ENCODE measurements around the gene PSD2.

Gene PSD2

GRCh38 chr5:139763930-139764791 is 31.4 kb upstream of the PSD2 start:
- DNase-seq, result peak; percentile 21

DNA sequence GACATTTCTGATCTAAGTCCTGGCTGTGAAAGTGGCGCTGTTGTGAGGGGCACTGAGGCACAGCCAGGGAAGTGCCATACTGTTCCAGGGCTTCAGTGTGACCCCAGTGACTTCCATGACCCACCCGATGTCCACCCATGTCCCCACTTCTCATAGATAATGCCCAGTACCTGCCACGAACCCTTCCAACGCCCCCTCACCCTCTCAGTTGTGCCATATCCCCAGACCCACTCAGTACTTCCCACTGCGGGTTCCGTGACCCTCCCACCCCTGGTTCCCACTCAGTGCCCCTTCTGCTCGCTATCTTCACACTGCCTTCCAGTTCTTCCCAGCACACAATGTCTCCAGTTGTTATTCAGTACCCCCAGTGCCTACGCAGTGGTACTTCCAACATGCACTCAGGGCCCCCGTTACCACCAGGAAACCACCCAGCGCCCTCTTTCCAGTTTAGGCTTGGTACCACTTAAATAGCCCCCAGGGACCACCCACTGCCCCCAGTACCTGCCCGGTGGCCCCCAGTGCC is 30.7 kb upstream of the PSD2 start:
- no peak for DNase-seq

GRCh38 chr5:139765409-139766217 is 30.0 kb upstream of the PSD2 start:
- peak; percentile 68 for DNase-seq

GRCh38 chr5:139767960-139768359 is 27.6 kb upstream of the PSD2 start:
- no peak for DNase-seq

DNA sequence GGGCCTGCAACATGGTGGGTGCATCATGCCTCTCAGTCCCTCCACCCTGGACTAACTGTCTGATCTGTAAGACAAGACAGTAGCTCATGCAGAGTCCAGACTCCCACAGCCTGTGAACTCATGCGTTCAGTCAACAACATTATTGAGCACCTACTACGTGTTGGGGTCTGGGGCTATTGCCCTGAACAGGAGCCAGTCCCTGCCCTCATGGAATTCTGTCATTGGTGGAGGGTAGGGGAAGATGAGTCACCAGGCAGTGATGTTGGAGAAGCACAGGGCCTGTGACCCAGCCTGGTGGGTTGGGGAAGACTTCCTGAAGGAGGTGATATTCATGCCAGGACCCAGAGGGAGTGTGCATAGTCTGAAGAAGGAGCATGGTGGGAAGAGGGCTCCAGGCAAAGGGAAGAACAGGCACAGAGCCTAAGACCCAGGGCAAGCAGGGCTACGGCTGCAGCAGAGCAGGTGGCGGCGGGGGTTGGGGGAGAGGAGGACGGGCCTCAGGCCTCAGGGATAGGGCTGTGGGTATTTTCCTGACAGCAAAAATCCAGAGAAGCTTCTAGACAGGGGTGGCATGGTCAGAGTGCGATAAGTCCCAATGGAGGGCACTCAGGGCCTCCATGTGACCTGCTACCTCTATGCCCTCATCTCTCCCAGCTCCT is 26.7 kb upstream of the PSD2 start:
- no peak for DNase-seq

GRCh38 chr5:139769477-139769876 is 26.1 kb upstream of the PSD2 start:
- DNase-seq, result no peak

GRCh38 chr5:139770722-139771121 is 24.9 kb upstream of the PSD2 start:
- no peak for DNase-seq

DNA sequence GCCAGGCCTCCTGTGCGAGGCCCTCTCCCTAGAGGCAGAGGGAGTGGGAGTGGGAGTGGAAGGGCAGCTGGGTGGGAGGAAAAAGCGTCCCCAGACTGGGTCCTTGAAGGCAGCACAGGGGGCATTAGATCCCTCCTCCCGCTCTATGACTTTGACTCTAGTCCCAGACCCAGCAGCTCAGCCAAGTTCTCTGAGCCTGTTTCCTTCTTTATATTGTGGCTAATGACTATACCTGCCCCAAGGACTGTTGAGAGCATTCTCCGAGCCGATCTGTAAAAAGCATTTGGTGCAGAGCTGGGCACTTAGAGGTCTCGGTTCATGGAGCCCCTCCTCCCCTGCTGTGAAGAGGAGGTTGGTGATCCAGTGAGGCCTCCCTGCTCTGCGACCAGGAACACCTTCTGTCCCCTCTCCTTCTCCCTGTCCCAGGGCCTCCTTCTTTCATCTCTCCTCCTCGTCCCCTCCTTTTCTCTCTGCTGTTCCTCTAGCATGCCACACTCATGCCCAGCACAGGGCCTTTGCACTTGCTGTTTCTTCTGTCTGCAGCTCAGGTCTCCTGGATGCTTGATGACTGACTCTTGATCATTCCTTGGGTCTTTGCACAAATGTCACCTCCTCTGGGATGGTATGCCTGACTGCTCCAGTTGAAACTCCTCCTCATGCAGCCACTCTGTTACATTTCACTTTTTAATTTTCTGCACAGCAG is 23.4 kb upstream of the PSD2 start:
- no peak for DNase-seq

GRCh38 chr5:139772927-139773690 is 22.5 kb upstream of the PSD2 start:
- no peak for DNase-seq

DNA sequence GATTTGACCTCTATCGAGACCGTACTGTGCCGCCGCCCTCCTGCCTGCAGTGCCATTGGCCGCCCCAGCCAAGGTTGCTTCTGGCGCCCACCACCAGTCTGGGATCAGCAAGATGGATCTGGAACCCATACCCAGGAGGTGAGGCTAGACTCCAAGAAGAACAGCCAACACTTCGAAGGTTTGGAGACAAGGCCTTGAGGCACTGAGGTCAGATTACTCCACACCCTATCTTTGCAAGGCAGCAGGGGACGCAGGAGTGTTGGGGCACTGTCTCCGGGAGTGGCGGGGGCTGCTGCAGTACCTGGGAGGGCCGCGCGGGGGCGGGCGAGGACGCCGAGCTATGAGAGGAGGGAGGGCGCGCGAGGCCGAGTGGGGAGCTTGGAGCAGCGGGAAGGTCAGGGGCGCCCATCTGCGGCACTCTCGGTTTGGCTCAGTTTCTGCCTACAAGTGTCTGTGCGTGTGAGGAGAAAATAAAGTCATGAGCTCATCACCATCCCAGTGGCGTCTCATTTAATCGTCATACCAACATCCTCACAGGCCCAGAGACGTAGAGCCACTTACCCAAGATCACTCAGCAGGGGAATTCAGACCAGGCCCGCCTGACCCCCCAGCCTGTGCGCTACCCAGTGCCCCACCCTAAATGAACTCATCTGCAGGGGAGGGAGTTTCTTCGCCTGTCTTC is 20.5 kb upstream of the PSD2 start:
- peak; percentile 52 for DNase-seq

- no peak for DNase-seq
Observed at GRCh38 chr5:139775872-139776271, 19.7 kb upstream of the PSD2 start.

DNA sequence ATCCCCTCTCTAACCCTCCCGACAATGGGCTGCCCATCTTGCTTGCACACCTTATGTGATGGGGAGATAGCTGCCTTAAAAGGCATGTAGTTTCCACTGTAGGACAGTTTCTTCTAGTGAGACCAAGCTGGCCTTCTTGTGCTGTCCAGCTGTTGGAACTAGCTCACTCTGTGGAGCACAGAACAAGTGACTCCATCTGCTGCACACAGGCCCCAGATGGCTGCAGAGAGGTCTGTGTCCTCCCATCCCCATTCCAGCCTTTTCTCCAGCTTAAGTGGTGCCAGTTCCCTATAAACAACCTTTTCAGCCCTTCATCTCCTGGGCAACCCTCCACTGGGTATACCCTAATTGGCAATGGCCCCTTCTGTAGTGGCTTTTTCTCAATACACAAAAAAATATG is 18.7 kb upstream of the PSD2 start:
- no peak for DNase-seq

- DNase-seq, result no peak
Observed at GRCh38 chr5:139783436-139783965, 12.1 kb upstream of the PSD2 start.

- no peak for DNase-seq
Observed at GRCh38 chr5:139784488-139784887, 11.1 kb upstream of the PSD2 start.

DNA sequence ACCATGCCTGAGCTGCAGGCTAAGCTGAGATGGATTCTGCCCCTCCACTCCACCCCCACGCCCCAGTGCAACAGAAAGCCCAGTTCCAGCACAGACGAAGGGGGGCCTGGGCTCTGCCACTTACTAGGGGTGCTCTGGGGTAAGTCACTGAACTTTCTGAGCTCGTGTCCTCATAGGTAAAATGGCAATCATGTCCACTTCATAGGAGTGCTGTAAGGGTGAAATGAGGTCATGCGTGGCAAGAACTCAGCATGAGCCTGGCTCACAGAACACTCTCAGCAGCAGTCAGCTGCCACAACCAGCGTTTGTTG is 8.4 kb upstream of the PSD2 start:
- no peak for DNase-seq

GRCh38 chr5:139787568-139788293 is 7.9 kb upstream of the PSD2 start:
- peak; percentile 64 for DNase-seq

GRCh38 chr5:139788294-139788910 is 7.2 kb upstream of the PSD2 start:
- DNase-seq, result no peak

GRCh38 chr5:139789116-139789844 is 6.3 kb upstream of the PSD2 start:
- DNase-seq, result no peak

GRCh38 chr5:139789845-139790189 is 5.8 kb upstream of the PSD2 start:
- DNase-seq, result no peak
